ENCODE measurements around the gene NLN. TPM values are rescaled to one million over a fixed set of nuclear protein-coding genes. Genes with fewer than 3 reads are reported as not detected.

Gene NLN
- total and polyA plus RNA-seq, 2 donors (not counting 1 experiment from before 2014, with no cell fraction given) = 1.7 to 6.8 TPM

DNA sequence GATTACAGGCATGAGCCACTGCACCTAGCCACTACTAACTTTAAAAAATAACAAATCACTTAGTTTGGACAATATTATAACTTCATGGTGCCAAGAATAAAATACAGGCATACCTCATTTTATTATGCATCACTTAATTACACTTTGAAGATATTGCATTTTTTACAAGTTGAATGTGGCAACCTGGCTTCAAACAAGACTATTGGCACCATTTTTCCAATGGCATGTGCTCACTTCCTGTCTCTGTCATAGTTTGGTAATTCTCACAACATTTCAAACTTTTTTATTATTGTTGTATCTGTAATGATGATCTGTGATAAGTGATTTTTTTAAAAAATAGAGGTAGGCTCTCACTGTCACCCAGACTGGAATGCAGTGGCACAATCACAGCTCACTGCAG lies 154.5 kb downstream of the NLN start:
- H3K9me3 ChIP-seq (ENCODE audit: control extremely low read depth in 1 of 3, control insufficient read depth in 2 of 3, insufficient read depth in 1 of 3, low read length in 2 of 3) = peaks cover 0 to 3% (median 3%) of the 10 kb centered on the region in 3 donors
- H3K79me2 ChIP-seq (ENCODE audit: control insufficient read depth, insufficient read depth, low read length) = no peaks in the 10 kb centered on the region
- CTCF ChIA-PET = no interaction called here
- POLR2A ChIA-PET = no interaction called here
- H2AFZ ChIP-seq (ENCODE audit: insufficient read depth, low read depth, low read length, poor library complexity, severe bottlenecking) = no peak overlapping the region
- no peaks in the 10 kb centered on the region for H3K4me1 ChIP-seq (ENCODE audit: control insufficient read depth in 2 of 2, insufficient read depth in 2 of 2, low read length in 2 of 2)
- H3K9ac ChIP-seq (ENCODE audit: low read length) = no peak overlapping the region
- DNase-seq = no peak
- Mint-ChIP-seq H3K4me3 (no peak overlapping the region), H3K9me3 (ENCODE audit: insufficient read depth) (peaks cover 12% of the 10 kb centered on the region), H3K4me1 (no peaks in the 10 kb centered on the region), H3K27ac (no peak overlapping the region), H3K27me3 (no peaks in the 10 kb centered on the region)
- TF ChIP-seq, protein P1, sequence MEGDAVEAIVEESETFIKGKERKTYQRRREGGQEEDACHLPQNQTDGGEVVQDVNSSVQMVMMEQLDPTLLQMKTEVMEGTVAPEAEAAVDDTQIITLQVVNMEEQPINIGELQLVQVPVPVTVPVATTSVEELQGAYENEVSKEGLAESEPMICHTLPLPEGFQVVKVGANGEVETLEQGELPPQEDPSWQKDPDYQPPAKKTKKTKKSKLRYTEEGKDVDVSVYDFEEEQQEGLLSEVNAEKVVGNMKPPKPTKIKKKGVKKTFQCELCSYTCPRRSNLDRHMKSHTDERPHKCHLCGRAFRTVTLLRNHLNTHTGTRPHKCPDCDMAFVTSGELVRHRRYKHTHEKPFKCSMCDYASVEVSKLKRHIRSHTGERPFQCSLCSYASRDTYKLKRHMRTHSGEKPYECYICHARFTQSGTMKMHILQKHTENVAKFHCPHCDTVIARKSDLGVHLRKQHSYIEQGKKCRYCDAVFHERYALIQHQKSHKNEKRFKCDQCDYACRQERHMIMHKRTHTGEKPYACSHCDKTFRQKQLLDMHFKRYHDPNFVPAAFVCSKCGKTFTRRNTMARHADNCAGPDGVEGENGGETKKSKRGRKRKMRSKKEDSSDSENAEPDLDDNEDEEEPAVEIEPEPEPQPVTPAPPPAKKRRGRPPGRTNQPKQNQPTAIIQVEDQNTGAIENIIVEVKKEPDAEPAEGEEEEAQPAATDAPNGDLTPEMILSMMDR (IDR thresholded peaks at IDR 0.05) = no peak
- TF ChIP-seq EZH2 (IDR thresholded peaks at IDR 0.05; ENCODE audit: borderline replicate concordance, insufficient read depth, low read depth, low read length, poor library complexity, severe bottlenecking) = no peak
- no peaks in the 10 kb centered on the region for H3K27me3 ChIP-seq (replicated peaks in 1 of 4; ENCODE audit: control extremely low read depth in 1 of 4, control insufficient read depth in 3 of 4, insufficient read depth in 4 of 4, low read length in 3 of 4)
- H3K27ac ChIP-seq (ENCODE audit: low read length in 2 of 2) = no peak overlapping the region
- H3K4me2 ChIP-seq (replicated peaks; ENCODE audit: low read depth, low read length, poor library complexity, severe bottlenecking) = no peak overlapping the region
- intact Hi-C loops (cut with micrococcal nuclease) = no loop called here
- H3K36me3 ChIP-seq (replicated peaks in 1 of 2; ENCODE audit: control extremely low read depth in 1 of 2, control insufficient read depth in 1 of 2, extremely low read depth in 1 of 2, insufficient read depth in 2 of 2, low read length in 1 of 2) = no peaks in the 10 kb centered on the region
- H4K20me1 ChIP-seq (ENCODE audit: control insufficient read depth, insufficient read depth, low read length, poor library complexity, severe bottlenecking) = no peaks in the 10 kb centered on the region
- ATAC-seq (ENCODE audit: low read depth) = no peak
- H3K4me3 ChIP-seq (ENCODE audit: control extremely low read depth in 1 of 5, extremely low read depth in 1 of 5, insufficient read depth in 1 of 5, low read depth in 2 of 5, low read length in 4 of 5) = no peak overlapping the region

DNA sequence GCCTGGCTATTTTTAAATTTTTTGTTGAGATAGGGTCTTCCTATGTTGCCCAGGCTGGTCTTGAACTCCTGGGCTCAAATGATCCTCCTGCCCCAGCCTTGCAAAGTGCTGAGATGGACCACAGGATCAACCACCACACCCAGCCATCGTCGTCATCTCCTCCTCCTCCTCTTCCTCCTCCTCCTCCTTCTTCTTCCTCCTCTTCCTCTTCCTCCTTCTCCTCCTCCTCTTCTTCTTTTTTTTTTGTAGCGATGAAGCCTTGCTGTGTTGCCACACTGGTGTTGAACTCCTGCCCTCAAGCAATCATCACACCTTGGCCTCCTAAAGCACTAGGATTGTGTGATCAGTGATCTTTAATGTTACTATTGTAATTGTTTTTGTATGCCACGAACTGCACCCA lies 155.0 kb downstream of the NLN start:
- DNase-seq (no peak), ATAC-seq (ENCODE audit: low read depth) (no peak)
- POLR2A ChIA-PET = no interaction called here
- H3K4me1 Mint-ChIP-seq = no peaks in the 10 kb centered on the region
- TF ChIP-seq, protein P1 (IDR thresholded peaks at IDR 0.05) = no peak
- no peak for TF ChIP-seq EZH2 (IDR thresholded peaks at IDR 0.05; ENCODE audit: borderline replicate concordance, insufficient read depth, low read depth, low read length, poor library complexity, severe bottlenecking)
- Histone ChIP-seq H3K9ac (ENCODE audit: low read length) (no peak overlapping the region), H4K20me1 (ENCODE audit: control insufficient read depth, insufficient read depth, low read length, poor library complexity, severe bottlenecking) (no peaks in the 10 kb centered on the region), H3K4me3 (ENCODE audit: control extremely low read depth in 1 of 5, extremely low read depth in 1 of 5, insufficient read depth in 1 of 5, low read depth in 2 of 5, low read length in 4 of 5) (no peak overlapping the region), H3K4me1 (ENCODE audit: control insufficient read depth in 2 of 2, insufficient read depth in 2 of 2, low read length in 2 of 2) (no peaks in the 10 kb centered on the region), H3K36me3 (replicated peaks in 1 of 2; ENCODE audit: control extremely low read depth in 1 of 2, control insufficient read depth in 1 of 2, extremely low read depth in 1 of 2, insufficient read depth in 2 of 2, low read length in 1 of 2) (no peaks in the 10 kb centered on the region), H3K79me2 (ENCODE audit: control insufficient read depth, insufficient read depth, low read length) (no peaks in the 10 kb centered on the region), H3K9me3 (ENCODE audit: control extremely low read depth in 1 of 3, control insufficient read depth in 2 of 3, insufficient read depth in 1 of 3, low read length in 2 of 3) (peaks cover 0 to 3% (median 3%) of the 10 kb centered on the region in 3 donors), H3K27ac (ENCODE audit: low read length in 2 of 2) (no peak overlapping the region), H2AFZ (ENCODE audit: insufficient read depth, low read depth, low read length, poor library complexity, severe bottlenecking) (no peak overlapping the region), H3K27me3 (replicated peaks in 1 of 4; ENCODE audit: control extremely low read depth in 1 of 4, control insufficient read depth in 3 of 4, insufficient read depth in 4 of 4, low read length in 3 of 4) (no peaks in the 10 kb centered on the region), H3K4me2 (replicated peaks; ENCODE audit: low read depth, low read length, poor library complexity, severe bottlenecking) (no peak overlapping the region)
- intact Hi-C loops (cut with micrococcal nuclease) = no loop called here
- H3K27me3 Mint-ChIP-seq = no peaks in the 10 kb centered on the region
- 100% methylated on average over 2 of the region's 4 CpGs for WGBS (ENCODE audit: insufficient coverage)
- CTCF ChIA-PET = no interaction called here
- no peak overlapping the region for H3K4me3 Mint-ChIP-seq
- H3K9me3 Mint-ChIP-seq (ENCODE audit: insufficient read depth) = peaks cover 7% of the 10 kb centered on the region
- H3K27ac Mint-ChIP-seq = no peak overlapping the region

Other genes with a start within 250 kb of the NLN start
- 11.9 and 12.3 TPM in 2 replicates for gene ADAMTS6, start 240.3 kb upstream of the NLN start, total RNA-seq
- gene ADAMTS6, start 240.3 kb upstream of the NLN start, polyA plus RNA-seq = 3.6 and 4.1 TPM in 2 replicates
- 18.4 and 21.0 TPM in 2 replicates for gene CENPK, start 159.0 kb upstream of the NLN start, total RNA-seq
- gene CENPK, start 159.0 kb upstream of the NLN start, polyA plus RNA-seq = 2.6 and 6.4 TPM in 2 replicates
- gene PPWD1, start 158.9 kb upstream of the NLN start, total RNA-seq = 89.4 and 91.0 TPM in 2 replicates
- gene PPWD1, start 158.9 kb upstream of the NLN start, polyA plus RNA-seq = 17.7 and 34.5 TPM in 2 replicates
- 21.0 and 26.1 TPM in 2 replicates for gene TRIM23, start 97.9 kb upstream of the NLN start, total RNA-seq
- 3.1 and 5.8 TPM in 2 replicates for gene TRIM23, start 97.9 kb upstream of the NLN start, polyA plus RNA-seq
- 6.3 and 6.7 TPM in 2 replicates for gene SHLD3, start 97.2 kb upstream of the NLN start, total RNA-seq
- 3.7 and 4.7 TPM in 2 replicates for gene SHLD3, start 97.2 kb upstream of the NLN start, polyA plus RNA-seq
- gene TRAPPC13, start 97.2 kb upstream of the NLN start, total RNA-seq = 18.8 and 24.4 TPM in 2 replicates
- gene TRAPPC13, start 97.2 kb upstream of the NLN start, polyA plus RNA-seq = 10.6 and 14.0 TPM in 2 replicates
- gene SGTB, start 96 bp upstream of the NLN start, total RNA-seq = 5.5 and 7.3 TPM in 2 replicates
- 1.8 and 2.7 TPM in 2 replicates for gene SGTB, start 96 bp upstream of the NLN start, polyA plus RNA-seq
- 106 and 119 TPM in 2 replicates for gene ERBIN, start 204.4 kb downstream of the NLN start, total RNA-seq
- 27.7 and 43.1 TPM in 2 replicates for gene ERBIN, start 204.4 kb downstream of the NLN start, polyA plus RNA-seq

All from B cell (primary cell).